Mammary epithelial cell (primary cell): ENCODE data around the gene NUMB.

Source experiments
- EZH2 ChIP-seq: IDR thresholded peaks from 2 replicates; pipeline ENCODE4 v1.6.1; 2012; ENCODE audit warnings: low read length, inconsistent platforms, borderline replicate concordance
- TF ChIP-seq, protein P1 (sequence below), 2 donors: IDR thresholded peaks in 1 of 2; conservative IDR thresholded peaks in 1 of 2; 2 replicates each; pipeline ENCODE4 v1.5.1; 2011 to 2012; ENCODE audit warnings: inconsistent platforms in 2 of 2, low read length in 2 of 2, mild to moderate bottlenecking in 2 of 2, control low read depth in 1 of 2, low read depth in 1 of 2; ENCODE audit not compliant: insufficient read depth in 1 of 2; ENCODE audit errors: extremely low read depth in 1 of 2

DNA sequence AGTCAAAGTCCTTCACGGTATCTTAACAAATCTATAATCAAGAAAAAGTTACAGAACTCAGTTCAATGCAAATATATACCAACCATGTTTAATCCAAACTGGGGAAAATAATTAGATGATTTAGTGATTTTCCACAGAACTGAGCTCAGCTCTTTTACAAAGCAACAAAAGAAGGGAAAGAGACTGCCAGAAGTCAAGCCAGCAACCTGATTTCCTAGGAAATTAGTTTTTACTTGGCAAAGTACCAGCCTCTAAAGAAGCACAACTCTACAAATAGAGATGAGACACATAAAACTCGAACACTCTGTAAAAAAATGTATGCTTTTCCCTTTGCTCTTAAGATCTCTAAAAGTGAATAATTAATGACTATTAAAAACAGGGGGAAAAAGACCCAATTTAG lies 19.4 kb downstream of the NUMB start:
- TF ChIP-seq, protein P1, sequence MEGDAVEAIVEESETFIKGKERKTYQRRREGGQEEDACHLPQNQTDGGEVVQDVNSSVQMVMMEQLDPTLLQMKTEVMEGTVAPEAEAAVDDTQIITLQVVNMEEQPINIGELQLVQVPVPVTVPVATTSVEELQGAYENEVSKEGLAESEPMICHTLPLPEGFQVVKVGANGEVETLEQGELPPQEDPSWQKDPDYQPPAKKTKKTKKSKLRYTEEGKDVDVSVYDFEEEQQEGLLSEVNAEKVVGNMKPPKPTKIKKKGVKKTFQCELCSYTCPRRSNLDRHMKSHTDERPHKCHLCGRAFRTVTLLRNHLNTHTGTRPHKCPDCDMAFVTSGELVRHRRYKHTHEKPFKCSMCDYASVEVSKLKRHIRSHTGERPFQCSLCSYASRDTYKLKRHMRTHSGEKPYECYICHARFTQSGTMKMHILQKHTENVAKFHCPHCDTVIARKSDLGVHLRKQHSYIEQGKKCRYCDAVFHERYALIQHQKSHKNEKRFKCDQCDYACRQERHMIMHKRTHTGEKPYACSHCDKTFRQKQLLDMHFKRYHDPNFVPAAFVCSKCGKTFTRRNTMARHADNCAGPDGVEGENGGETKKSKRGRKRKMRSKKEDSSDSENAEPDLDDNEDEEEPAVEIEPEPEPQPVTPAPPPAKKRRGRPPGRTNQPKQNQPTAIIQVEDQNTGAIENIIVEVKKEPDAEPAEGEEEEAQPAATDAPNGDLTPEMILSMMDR (conservative IDR thresholded peaks at IDR 0.05 in 1 of 2, IDR thresholded peaks at IDR 0.05 in 1 of 2; ENCODE audit: extremely low read depth in 1 of 2, insufficient read depth in 1 of 2, low read depth in 1 of 2, low read length in 2 of 2), result no peak
- no peak for TF ChIP-seq EZH2
